Trophoblast cell (in vitro differentiated cells and primary cell): Measurements from ENCODE around the gene UPF2.

Experiments
- DNase-seq, 2 donors: peaks; one replicate each; pipeline ENCODE4 v3.0.0-alpha.2; 2016
- H2AFZ ChIP-seq: 2 replicates; pipeline ENCODE4 v1.6.1; 2013; ENCODE audit warnings: low read length, moderate library complexity, mild to moderate bottlenecking; ENCODE audit not compliant: insufficient read depth, poor library complexity
- H2AK5ac ChIP-seq: 2 replicates; pipeline ENCODE4 v1.6.1; 2013; ENCODE audit warnings: mild to moderate bottlenecking, low read length
- H2BK120ac ChIP-seq: 2 replicates; pipeline ENCODE4 v1.6.1; 2013; ENCODE audit warnings: low read length, mild to moderate bottlenecking, moderate library complexity; ENCODE audit not compliant: insufficient read depth, poor library complexity
- H2BK12ac ChIP-seq: 2 replicates; pipeline ENCODE4 v1.6.1; 2013; ENCODE audit warnings: mild to moderate bottlenecking, low read length, moderate library complexity
- H2BK5ac ChIP-seq: 2 replicates; pipeline ENCODE4 v1.6.1; 2013; ENCODE audit warnings: low read length, low read depth, moderate library complexity, mild to moderate bottlenecking; ENCODE audit not compliant: poor library complexity
- H3K14ac ChIP-seq: 2 replicates; pipeline ENCODE4 v1.6.1; 2013; ENCODE audit warnings: mild to moderate bottlenecking, low read length
- H3K18ac ChIP-seq: 2 replicates; pipeline ENCODE4 v1.6.1; 2013; ENCODE audit warnings: mild to moderate bottlenecking, low read length
- H3K23ac ChIP-seq: 2 replicates; pipeline ENCODE4 v1.6.1; 2013; ENCODE audit warnings: low read length
- H3K27ac ChIP-seq: 2 replicates; pipeline ENCODE4 v1.5.1; 2013; ENCODE audit warnings: low read depth, mild to moderate bottlenecking, inconsistent platforms, low read length, moderate library complexity
- H3K27me3 ChIP-seq: 2 replicates; pipeline ENCODE4 v1.6.1; 2013; ENCODE audit warnings: inconsistent platforms, mild to moderate bottlenecking, low read length, moderate library complexity; ENCODE audit not compliant: insufficient read depth
- H3K36me3 ChIP-seq, 2 experiments: 1 replicate in 1 of 2; 2 replicates in 1 of 2; pipeline ENCODE4 v1.6.1; 2013; ENCODE audit warnings: low read length in 2 of 2, mild to moderate bottlenecking in 2 of 2, moderate library complexity in 1 of 2; ENCODE audit not compliant: insufficient read depth in 2 of 2, control insufficient read depth in 1 of 2
- H3K4ac ChIP-seq: 2 replicates; pipeline ENCODE4 v1.6.1; 2013; ENCODE audit warnings: low read depth, mild to moderate bottlenecking, low read length, moderate library complexity
- H3K4me1 ChIP-seq, 2 experiments: 1 replicate in 1 of 2; 2 replicates in 1 of 2; pipeline ENCODE4 v1.6.1; 2013; ENCODE audit warnings: low read length in 2 of 2, mild to moderate bottlenecking in 2 of 2, moderate library complexity in 1 of 2; ENCODE audit not compliant: insufficient read depth in 2 of 2, control insufficient read depth in 1 of 2
- H3K4me2 ChIP-seq: 2 replicates; pipeline ENCODE4 v1.6.1; 2013; ENCODE audit warnings: inconsistent platforms, mild to moderate bottlenecking, low read length, moderate library complexity
- H3K4me3 ChIP-seq: 2 replicates; pipeline ENCODE4 v1.5.1; 2013; ENCODE audit warnings: mild to moderate bottlenecking, low read depth, low read length, inconsistent platforms
- H3K79me1 ChIP-seq: one replicate; pipeline ENCODE4 v1.6.1; 2013; ENCODE audit warnings: low read length
- H3K79me2 ChIP-seq: 2 replicates; pipeline ENCODE4 v1.6.1; 2013; ENCODE audit warnings: low read length, mild to moderate bottlenecking; ENCODE audit not compliant: control insufficient read depth, insufficient read depth, poor library complexity
- H3K9ac ChIP-seq: 2 replicates; pipeline ENCODE4 v1.6.1; 2013; ENCODE audit warnings: mild to moderate bottlenecking, low read length
- H3K9me3 ChIP-seq: 2 replicates; pipeline ENCODE4 v1.6.1; 2013; ENCODE audit warnings: low read depth, mild to moderate bottlenecking, control low read depth, inconsistent platforms, low read length; ENCODE audit not compliant: insufficient read depth
- H4K12ac ChIP-seq: 2 replicates; pipeline ENCODE4 v1.6.1; 2013; ENCODE audit warnings: low read depth, mild to moderate bottlenecking, low read length, moderate library complexity
- H4K8ac ChIP-seq: 2 replicates; pipeline ENCODE4 v1.6.1; 2013; ENCODE audit warnings: low read depth, mild to moderate bottlenecking, low read length, moderate library complexity
- H4K91ac ChIP-seq: one replicate; pipeline ENCODE4 v1.6.1; 2013; ENCODE audit warnings: low read depth, mild to moderate bottlenecking, low read length, moderate library complexity
- WGBS: extraction: QIAGEN DNeasy Blood & Tissue Kit; methylation state at CpG from one replicate; pipeline ENCODE4 v1.1.7; 2013; ENCODE audit warnings: missing lambda C conversion rate; ENCODE audit not compliant: insufficient read length, insufficient coverage; ENCODE audit errors: extremely low coverage; 5-methylcytosine and 5-hydroxymethylcytosine counted together

UPF2 gene

DNA sequence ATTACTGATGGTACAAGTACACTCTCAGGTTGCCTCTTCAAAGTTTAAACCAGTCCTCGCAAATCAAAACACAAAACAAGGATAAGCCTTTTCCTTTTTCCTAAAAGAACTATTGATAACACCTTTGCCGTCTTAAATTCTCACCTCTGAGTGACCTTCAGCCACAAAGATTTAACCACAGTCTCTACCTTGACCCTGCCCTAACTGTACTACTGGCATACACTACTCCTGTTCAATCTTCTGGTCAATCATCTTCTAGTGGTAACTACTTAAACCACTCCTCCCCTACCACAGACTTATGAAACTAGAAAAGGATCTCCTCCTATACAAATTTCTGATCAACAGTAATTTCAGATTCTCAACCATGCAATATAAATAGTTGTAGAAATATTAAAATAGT, 15.1 kb downstream of the UPF2 start:
- Histone ChIP-seq H3K27ac (no peak overlapping the region), H3K23ac (no peak overlapping the region), H2AK5ac (no peak overlapping the region), H3K79me2 (no peaks in the 10 kb centered on the region), H3K79me1 (no peaks in the 10 kb centered on the region), H3K27me3 (no peaks in the 10 kb centered on the region), H3K4me2 (no peak overlapping the region), H2BK12ac (no peak overlapping the region), H3K36me3 (peaks cover 7 to 15% of the 10 kb centered on the region in 2 experiments), H3K9me3 (no peaks in the 10 kb centered on the region), H4K12ac (no peak overlapping the region), H4K91ac (no peak overlapping the region), H2BK5ac (no peak overlapping the region), H3K4me3 (no peak overlapping the region), H4K8ac (no peak overlapping the region), H2BK120ac (no peak overlapping the region), H2AFZ (no peak overlapping the region), H3K4me1 (no peaks in the 10 kb centered on the region), H3K18ac (no peak overlapping the region), H3K9ac (no peak overlapping the region), H3K4ac (no peak overlapping the region), H3K14ac (no peak overlapping the region)
- no peak for DNase-seq
- WGBS = no CpG with 5 or more reads among the region's 2 CpGs

GRCh38 chr10:12025591-12025990, 17.0 kb downstream of the UPF2 start:
- H3K23ac ChIP-seq = no peak overlapping the region
- no peaks in the 10 kb centered on the region for H3K27me3 ChIP-seq
- peaks cover 10 to 13% of the 10 kb centered on the region in 2 experiments for H3K36me3 ChIP-seq
- no peaks in the 10 kb centered on the region for H3K79me1 ChIP-seq
- no peak overlapping the region for H2BK12ac ChIP-seq
- H2AFZ ChIP-seq = no peak overlapping the region
- no peak overlapping the region for H4K12ac ChIP-seq
- H3K14ac ChIP-seq = no peak overlapping the region
- DNase-seq = no peak
- H2BK5ac ChIP-seq = no peak overlapping the region
- H4K91ac ChIP-seq = no peak overlapping the region
- H3K18ac ChIP-seq = no peak overlapping the region
- H3K79me2 ChIP-seq = no peaks in the 10 kb centered on the region
- no peak overlapping the region for H2AK5ac ChIP-seq
- no peak overlapping the region for H3K27ac ChIP-seq
- no CpG with 5 or more reads among the region's 5 CpGs for WGBS
- H3K9me3 ChIP-seq = no peaks in the 10 kb centered on the region
- H3K4me1 ChIP-seq = no peaks in the 10 kb centered on the region
- H3K9ac ChIP-seq = no peak overlapping the region
- peak overlapping the region; percentile 69 for H3K4ac ChIP-seq
- H3K4me3 ChIP-seq = no peak overlapping the region
- H2BK120ac ChIP-seq = no peak overlapping the region
- no peak overlapping the region for H4K8ac ChIP-seq
- no peak overlapping the region for H3K4me2 ChIP-seq

DNA sequence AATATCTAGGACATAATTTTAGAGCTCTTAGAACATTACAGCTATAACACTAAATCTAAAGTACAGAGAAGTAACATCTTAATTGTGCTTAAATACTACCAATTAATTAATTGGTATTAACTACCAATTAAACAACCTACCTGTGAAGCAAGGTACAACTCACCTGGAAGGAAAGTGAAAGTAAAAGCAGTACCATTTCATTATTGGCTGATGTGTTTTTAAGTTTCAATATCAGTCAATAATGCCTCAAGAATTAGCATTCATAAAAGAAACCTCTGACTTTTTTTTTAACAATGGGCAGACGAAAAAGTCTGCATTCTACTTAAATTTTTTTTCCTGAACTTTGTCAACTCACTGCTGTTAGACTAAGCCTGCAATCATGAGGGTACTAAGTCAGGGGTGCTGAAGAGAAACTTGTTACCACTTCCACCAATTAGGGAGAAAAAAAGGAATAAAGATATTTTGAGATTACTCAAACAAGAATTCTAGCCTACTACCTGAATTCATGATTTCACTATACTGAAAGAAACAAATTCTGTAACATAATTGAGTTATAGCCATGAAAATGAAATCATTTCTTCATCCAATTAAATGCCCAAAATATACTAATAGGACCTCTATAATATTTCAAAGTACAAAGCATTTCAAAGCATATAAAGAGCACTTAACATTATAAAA, 19.9 kb downstream of the UPF2 start:
- DNase-seq = no peak
- H3K27ac ChIP-seq = no peak overlapping the region
- H2BK5ac ChIP-seq = no peak overlapping the region
- H3K14ac ChIP-seq = no peak overlapping the region
- H3K23ac ChIP-seq = no peak overlapping the region
- H3K4me2 ChIP-seq = no peak overlapping the region
- no peak overlapping the region for H2BK12ac ChIP-seq
- peaks cover 5% of the 10 kb centered on the region in 2 experiments for H3K36me3 ChIP-seq
- H2AFZ ChIP-seq = no peak overlapping the region
- H3K9me3 ChIP-seq = no peaks in the 10 kb centered on the region
- H4K91ac ChIP-seq = no peak overlapping the region
- no peak overlapping the region for H4K8ac ChIP-seq
- WGBS = no CpG with 5 or more reads among the region's 1 CpG
- H3K18ac ChIP-seq = no peak overlapping the region
- no peaks in the 10 kb centered on the region for H3K4me1 ChIP-seq
- H3K4me3 ChIP-seq = no peak overlapping the region
- H2BK120ac ChIP-seq = no peak overlapping the region
- no peaks in the 10 kb centered on the region for H3K79me2 ChIP-seq
- H2AK5ac ChIP-seq = no peak overlapping the region
- H4K12ac ChIP-seq = no peak overlapping the region
- H3K4ac ChIP-seq = no peak overlapping the region
- H3K27me3 ChIP-seq = no peaks in the 10 kb centered on the region
- no peaks in the 10 kb centered on the region for H3K79me1 ChIP-seq
- no peak overlapping the region for H3K9ac ChIP-seq

GRCh38 chr10:12020574-12020973, 22.0 kb downstream of the UPF2 start:
- Histone ChIP-seq H2AK5ac (no peak overlapping the region), H3K27ac (no peak overlapping the region), H3K14ac (no peak overlapping the region), H3K4ac (no peak overlapping the region), H4K91ac (no peak overlapping the region), H2BK120ac (no peak overlapping the region), H4K12ac (no peak overlapping the region), H3K18ac (no peak overlapping the region), H2BK5ac (no peak overlapping the region), H2AFZ (no peak overlapping the region), H3K36me3 (peaks cover 3 to 5% of the 10 kb centered on the region in 2 experiments), H3K4me3 (no peak overlapping the region), H3K4me2 (no peak overlapping the region), H3K4me1 (no peaks in the 10 kb centered on the region), H3K79me2 (no peaks in the 10 kb centered on the region), H3K79me1 (no peaks in the 10 kb centered on the region), H3K23ac (no peak overlapping the region), H2BK12ac (no peak overlapping the region), H4K8ac (no peak overlapping the region), H3K27me3 (no peaks in the 10 kb centered on the region), H3K9ac (no peak overlapping the region), H3K9me3 (no peaks in the 10 kb centered on the region)
- DNase-seq = no peak
- no CpG with 5 or more reads among the region's 2 CpGs for WGBS
